Fibroblast of the aortic adventitia (primary cell): ENCODE data around the gene ADGRG7. TPM values are rescaled to one million over a fixed set of nuclear protein-coding genes. Genes with fewer than 3 reads are reported as not detected.

ENCODE experiments used
- DNase-seq: peaks from one replicate; pipeline ENCODE4 v3.0.0-alpha.2; 2010; ENCODE audit warnings: low read depth
- H3K4me3 ChIP-seq: 2 replicates; pipeline ENCODE4 v1.5.1; 2011; ENCODE audit warnings: low read depth, mild to moderate bottlenecking, control low read depth, low read length, moderate library complexity
- total RNA-seq: library from RNA; depleted of rRNA; stranded (reverse); fragments of >200 nt; gene quantifications from 2 replicates; pipeline ENCODE4 v1.2.3, GENCODE V29; 2012; ENCODE audit warnings: low replicate concordance
- TF ChIP-seq, protein P1 (sequence below): IDR thresholded peaks from 2 replicates; pipeline ENCODE4 v1.5.1; 2011; ENCODE audit warnings: mild to moderate bottlenecking, low read length, control low read depth, inconsistent platforms; ENCODE audit not compliant: insufficient read depth

The ADGRG7 gene
- total RNA-seq, 1 donor: not detected

- DNase-seq: no peak
- TF ChIP-seq, protein P1, sequence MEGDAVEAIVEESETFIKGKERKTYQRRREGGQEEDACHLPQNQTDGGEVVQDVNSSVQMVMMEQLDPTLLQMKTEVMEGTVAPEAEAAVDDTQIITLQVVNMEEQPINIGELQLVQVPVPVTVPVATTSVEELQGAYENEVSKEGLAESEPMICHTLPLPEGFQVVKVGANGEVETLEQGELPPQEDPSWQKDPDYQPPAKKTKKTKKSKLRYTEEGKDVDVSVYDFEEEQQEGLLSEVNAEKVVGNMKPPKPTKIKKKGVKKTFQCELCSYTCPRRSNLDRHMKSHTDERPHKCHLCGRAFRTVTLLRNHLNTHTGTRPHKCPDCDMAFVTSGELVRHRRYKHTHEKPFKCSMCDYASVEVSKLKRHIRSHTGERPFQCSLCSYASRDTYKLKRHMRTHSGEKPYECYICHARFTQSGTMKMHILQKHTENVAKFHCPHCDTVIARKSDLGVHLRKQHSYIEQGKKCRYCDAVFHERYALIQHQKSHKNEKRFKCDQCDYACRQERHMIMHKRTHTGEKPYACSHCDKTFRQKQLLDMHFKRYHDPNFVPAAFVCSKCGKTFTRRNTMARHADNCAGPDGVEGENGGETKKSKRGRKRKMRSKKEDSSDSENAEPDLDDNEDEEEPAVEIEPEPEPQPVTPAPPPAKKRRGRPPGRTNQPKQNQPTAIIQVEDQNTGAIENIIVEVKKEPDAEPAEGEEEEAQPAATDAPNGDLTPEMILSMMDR: no peak
- H3K4me3 ChIP-seq: no peak overlapping the region
These were observed 108.5 kb downstream of the ADGRG7 start for GRCh38 chr3:100717637-100718487.

- no peak for DNase-seq
- TF ChIP-seq, protein P1: no peak
- no peak overlapping the region for H3K4me3 ChIP-seq
These were observed 109.7 kb downstream of the ADGRG7 start for GRCh38 chr3:100719136-100719535.

DNA sequence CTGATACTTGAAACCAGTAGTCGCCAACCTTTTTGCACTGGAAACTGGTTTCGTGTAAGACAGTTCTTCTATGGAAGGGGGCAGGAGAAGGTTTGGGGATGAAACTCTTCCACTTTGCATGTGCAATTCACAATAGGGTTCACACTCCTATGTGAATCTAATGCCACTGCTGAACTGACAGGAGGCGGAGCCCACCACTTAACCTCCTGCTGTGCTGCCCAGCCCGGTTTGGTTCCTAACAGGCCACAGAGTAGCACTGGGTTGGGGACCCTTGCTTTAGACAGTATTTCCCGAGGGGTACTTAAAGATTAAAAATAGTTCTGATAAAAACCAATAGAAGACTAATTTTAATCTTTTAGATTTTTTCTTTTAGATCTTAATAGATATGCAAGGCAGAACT lies 111.0 kb downstream of the ADGRG7 start:
- TF ChIP-seq, protein P1: no peak
- no peak overlapping the region for H3K4me3 ChIP-seq
- no peak for DNase-seq

- no peak for DNase-seq
- TF ChIP-seq, protein P1: no peak
These were observed 116.6 kb downstream of the ADGRG7 start for GRCh38 chr3:100725935-100726513.

DNA sequence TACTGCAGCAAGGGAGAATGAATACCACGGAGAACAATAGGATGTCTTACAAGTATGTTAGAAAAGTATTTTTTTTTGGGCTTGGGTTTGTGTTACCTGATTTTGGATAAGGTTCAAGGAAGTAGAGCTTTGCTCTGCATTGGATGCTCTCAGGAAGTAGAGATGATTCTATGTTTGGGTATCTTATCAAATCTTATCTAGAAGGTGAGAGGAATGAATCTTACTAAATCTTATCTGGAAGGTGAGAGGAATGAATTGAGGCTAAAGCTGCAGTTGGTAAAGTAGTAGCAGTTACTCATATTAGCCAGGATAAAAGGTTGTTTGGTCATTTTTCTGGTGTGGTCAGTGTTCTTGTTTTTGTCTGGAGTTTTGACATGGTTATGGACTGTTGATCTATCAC lies 117.3 kb downstream of the ADGRG7 start:
- DNase-seq: no peak
- TF ChIP-seq, protein P1: no peak
- H3K4me3 ChIP-seq: no peak overlapping the region

More at GRCh38 chr3:100725935-100726513, 116.6 kb downstream of the ADGRG7 start:
- H3K4me3 ChIP-seq: no peak overlapping the region

DNA sequence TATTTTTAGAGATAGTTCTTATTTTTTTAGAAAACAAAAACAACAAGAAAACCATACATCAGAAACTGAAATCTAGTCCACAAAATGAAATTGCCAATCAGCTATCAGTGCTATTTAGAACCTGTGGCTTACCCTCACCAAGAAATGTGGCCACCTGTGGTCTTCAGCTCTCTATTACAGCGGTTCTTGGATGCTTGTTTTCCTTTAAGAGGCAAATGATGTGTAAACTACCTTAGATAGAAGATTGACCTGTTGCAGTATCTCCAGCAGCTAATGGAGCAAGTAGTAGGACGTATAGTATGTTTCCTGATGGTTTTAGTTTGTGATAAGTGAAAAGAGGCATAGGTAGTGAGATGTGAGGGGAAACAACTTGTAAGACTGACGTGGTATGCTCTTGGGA lies 121.1 kb downstream of the ADGRG7 start:
- TF ChIP-seq, protein P1: no peak
- no peak for DNase-seq
- H3K4me3 ChIP-seq: no peak overlapping the region

DNA sequence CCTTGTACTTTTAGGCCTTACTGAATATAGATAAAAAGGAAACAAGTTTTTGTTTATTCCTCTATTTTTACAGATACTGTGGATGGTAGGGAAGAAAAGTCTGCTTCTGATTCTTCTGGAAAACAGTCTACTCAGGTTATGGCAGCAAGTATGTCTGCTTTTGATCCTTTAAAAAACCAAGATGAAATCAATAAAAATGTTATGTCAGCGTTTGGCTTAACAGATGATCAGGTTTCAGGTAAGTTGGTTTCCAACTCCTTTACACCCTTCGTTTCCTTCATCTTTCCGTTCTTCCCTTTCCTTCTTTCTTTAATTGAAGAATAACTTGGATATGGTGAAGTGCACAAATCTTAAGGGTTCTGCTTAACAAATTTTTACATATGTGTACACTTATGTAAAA lies 123.0 kb downstream of the ADGRG7 start:
- TF ChIP-seq, protein P1: no peak
- no peak overlapping the region for H3K4me3 ChIP-seq
- no peak for DNase-seq
